Measurements from ENCODE around the gene SMARCD3.

SMARCD3 gene

GRCh38 chr7:151246102-151246850 is 2.2 kb downstream of the SMARCD3 start:
- WGBS (ENCODE audit: insufficient coverage) = 64% methylated on average over 8 of the region's 13 CpGs
- peaks cover 5 to 59% (median 56%) of the 10 kb centered on the region in 4 experiments for H3K4me1 ChIP-seq (ENCODE audit: control extremely low read depth in 1 of 4, control insufficient read depth in 4 of 4, insufficient read depth in 4 of 4, low read length in 3 of 4)

GRCh38 chr7:151245360-151246101 is 3.0 kb downstream of the SMARCD3 start:
- peak; percentile 61 to 72 (median 71) for DNase-seq
- peaks cover 5 to 56% (median 55%) of the 10 kb centered on the region in 4 experiments for H3K4me1 ChIP-seq (ENCODE audit: control extremely low read depth in 1 of 4, control insufficient read depth in 4 of 4, insufficient read depth in 4 of 4, low read length in 3 of 4)
- 5% methylated on average over 39 of the region's 60 CpGs for WGBS (ENCODE audit: insufficient coverage)
- peak overlapping the region in 5 of 7 experiments; percentile 32 to 62 (median 46) for H3K4me3 ChIP-seq (ENCODE audit: control insufficient read depth in 1 of 7, extremely low read depth in 1 of 7, insufficient read depth in 4 of 7, low read depth in 2 of 7, low read length in 6 of 7)
- H3K9me3 ChIP-seq (ENCODE audit: control extremely low read depth in 1 of 5, control insufficient read depth in 4 of 5, insufficient read depth in 2 of 5, low read depth in 1 of 5, low read length in 4 of 5) = no peaks in the 10 kb centered on the region
- ChIA-PET CTCF (interaction anchor here (0.8 to 7.9 kb wide), 23 partner anchors 9 to 637 kb away, joined by 3 to 98 read pairs (median 5); partner anchors contain the start of genes CHPF2 and H2BK1), POLR2A (interaction anchor here (0.6 kb wide), 1 partner anchor 10 kb away, joined by 4 read pairs; no protein-coding TSS in a partner anchor)
- H3K27me3 ChIP-seq (replicated peaks in 2 of 5; ENCODE audit: control insufficient read depth in 4 of 5, insufficient read depth in 5 of 5, low read length in 4 of 5) = peaks cover 0 to 59% (median 27%) of the 10 kb centered on the region in 5 experiments
- no peak overlapping the region for H3K27ac ChIP-seq (ENCODE audit: insufficient read depth in 1 of 2, low read depth in 1 of 2, low read length in 2 of 2, poor library complexity in 1 of 2, severe bottlenecking in 2 of 2)
- peaks cover 0 to 9% (median 5%) of the 10 kb centered on the region in 4 experiments for H3K36me3 ChIP-seq (ENCODE audit: control insufficient read depth in 4 of 4, insufficient read depth in 4 of 4, low read length in 3 of 4)

More at GRCh38 chr7:151246102-151246850, 2.2 kb downstream of the SMARCD3 start:
- POLR2A ChIA-PET = interaction anchor here (1.0 kb wide), 1 partner anchor 27 kb away, joined by 3 read pairs; no protein-coding TSS in a partner anchor
- Histone ChIP-seq H3K27ac (ENCODE audit: insufficient read depth in 1 of 2, low read depth in 1 of 2, low read length in 2 of 2, poor library complexity in 1 of 2, severe bottlenecking in 2 of 2) (no peak overlapping the region), H3K27me3 (replicated peaks in 2 of 5; ENCODE audit: control insufficient read depth in 4 of 5, insufficient read depth in 5 of 5, low read length in 4 of 5) (peaks cover 0 to 66% (median 35%) of the 10 kb centered on the region in 5 experiments), H3K4me3 (ENCODE audit: control insufficient read depth in 1 of 7, extremely low read depth in 1 of 7, insufficient read depth in 4 of 7, low read depth in 2 of 7, low read length in 6 of 7) (peak overlapping the region in 1 of 7 experiments; percentile 15), H3K9me3 (ENCODE audit: control extremely low read depth in 1 of 5, control insufficient read depth in 4 of 5, insufficient read depth in 2 of 5, low read depth in 1 of 5, low read length in 4 of 5) (no peaks in the 10 kb centered on the region), H3K36me3 (ENCODE audit: control insufficient read depth in 4 of 4, insufficient read depth in 4 of 4, low read length in 3 of 4) (peaks cover 0 to 4% (median 2%) of the 10 kb centered on the region in 4 experiments)
- CTCF ChIA-PET = interaction anchor here (0.8 to 7.9 kb wide), 19 partner anchors 8 to 116 kb away, joined by 3 to 98 read pairs (median 5); partner anchors contain the start of gene CHPF2
- no peak for DNase-seq

- WGBS (ENCODE audit: insufficient coverage) = 6% methylated on average over 8 of the region's 15 CpGs
- CTCF ChIA-PET = interaction anchor here (0.8 to 7.9 kb wide), 31 partner anchors 10 to 637 kb away, joined by 3 to 98 read pairs (median 6); partner anchors contain the start of genes ABCF2, CHPF2 and H2BK1
- H3K36me3 ChIP-seq (ENCODE audit: control insufficient read depth in 4 of 4, insufficient read depth in 4 of 4, low read length in 3 of 4) = peaks cover 0 to 15% (median 8%) of the 10 kb centered on the region in 4 experiments
- POLR2A ChIA-PET = interaction anchor here (1.1 to 2.1 kb wide), 2 partner anchors 11 to 18 kb away, joined by 3 to 15 read pairs; partner anchors contain the start of genes ABCF2 and CHPF2
- no peak for DNase-seq
- H3K9me3 ChIP-seq (ENCODE audit: control extremely low read depth in 1 of 5, control insufficient read depth in 4 of 5, insufficient read depth in 2 of 5, low read depth in 1 of 5, low read length in 4 of 5) = no peaks in the 10 kb centered on the region
- H3K4me1 ChIP-seq (ENCODE audit: control extremely low read depth in 1 of 4, control insufficient read depth in 4 of 4, insufficient read depth in 4 of 4, low read length in 3 of 4) = peaks cover 5 to 56% (median 55%) of the 10 kb centered on the region in 4 experiments
- H3K27me3 ChIP-seq (replicated peaks in 2 of 5; ENCODE audit: control insufficient read depth in 4 of 5, insufficient read depth in 5 of 5, low read length in 4 of 5) = peaks cover 0 to 52% (median 21%) of the 10 kb centered on the region in 5 experiments
- H3K4me3 ChIP-seq (ENCODE audit: control insufficient read depth in 1 of 7, extremely low read depth in 1 of 7, insufficient read depth in 4 of 7, low read depth in 2 of 7, low read length in 6 of 7) = peak overlapping the region in 5 of 7 experiments; percentile 32 to 62 (median 46)
- H3K27ac ChIP-seq (ENCODE audit: insufficient read depth in 1 of 2, low read depth in 1 of 2, low read length in 2 of 2, poor library complexity in 1 of 2, severe bottlenecking in 2 of 2) = no peak overlapping the region
Observed at GRCh38 chr7:151244841-151245346, 3.6 kb downstream of the SMARCD3 start.

- H3K9me3 ChIP-seq (ENCODE audit: control extremely low read depth in 1 of 5, control insufficient read depth in 4 of 5, insufficient read depth in 2 of 5, low read depth in 1 of 5, low read length in 4 of 5) = no peaks in the 10 kb centered on the region
- H3K27me3 ChIP-seq (replicated peaks in 2 of 5; ENCODE audit: control insufficient read depth in 4 of 5, insufficient read depth in 5 of 5, low read length in 4 of 5) = peaks cover 0 to 46% (median 20%) of the 10 kb centered on the region in 5 experiments
- POLR2A ChIA-PET = interaction anchor here (1.1 to 2.1 kb wide), 2 partner anchors 11 to 18 kb away, joined by 3 to 15 read pairs; partner anchors contain the start of genes ABCF2 and CHPF2
- 23% methylated on average over 4 of the region's 10 CpGs for WGBS (ENCODE audit: insufficient coverage)
- H3K36me3 ChIP-seq (ENCODE audit: control insufficient read depth in 4 of 4, insufficient read depth in 4 of 4, low read length in 3 of 4) = peaks cover 3 to 20% (median 13%) of the 10 kb centered on the region in 4 experiments
- H3K27ac ChIP-seq (ENCODE audit: insufficient read depth in 1 of 2, low read depth in 1 of 2, low read length in 2 of 2, poor library complexity in 1 of 2, severe bottlenecking in 2 of 2) = no peak overlapping the region
- CTCF ChIA-PET = interaction anchor here (0.6 to 7.9 kb wide), 41 partner anchors 10 to 638 kb away, joined by 3 to 98 read pairs (median 5); partner anchors contain the start of genes ABCF2, CHPF2, GBX1 and H2BK1
- peak overlapping the region in 2 of 7 experiments; percentile 51 to 56 for H3K4me3 ChIP-seq (ENCODE audit: control insufficient read depth in 1 of 7, extremely low read depth in 1 of 7, insufficient read depth in 4 of 7, low read depth in 2 of 7, low read length in 6 of 7)
- peaks cover 5 to 53% (median 50%) of the 10 kb centered on the region in 4 experiments for H3K4me1 ChIP-seq (ENCODE audit: control extremely low read depth in 1 of 4, control insufficient read depth in 4 of 4, insufficient read depth in 4 of 4, low read length in 3 of 4)
- peak; percentile 72 to 85 (median 77) for DNase-seq
Observed at GRCh38 chr7:151244196-151244840, 4.2 kb downstream of the SMARCD3 start.

- H3K4me3 ChIP-seq (ENCODE audit: control insufficient read depth in 1 of 7, extremely low read depth in 1 of 7, insufficient read depth in 4 of 7, low read depth in 2 of 7, low read length in 6 of 7) = peak overlapping the region in 5 of 7 experiments; percentile 21 to 63 (median 51)
- peaks cover 5 to 46% (median 44%) of the 10 kb centered on the region in 4 experiments for H3K4me1 ChIP-seq (ENCODE audit: control extremely low read depth in 1 of 4, control insufficient read depth in 4 of 4, insufficient read depth in 4 of 4, low read length in 3 of 4)
- 10% methylated on average over 13 of the region's 17 CpGs for WGBS (ENCODE audit: insufficient coverage)
- POLR2A ChIA-PET = interaction anchor here (1.1 to 2.1 kb wide), 2 partner anchors 10 to 17 kb away, joined by 3 to 15 read pairs; partner anchors contain the start of genes ABCF2 and CHPF2
- peaks cover 5 to 27% (median 20%) of the 10 kb centered on the region in 4 experiments for H3K36me3 ChIP-seq (ENCODE audit: control insufficient read depth in 4 of 4, insufficient read depth in 4 of 4, low read length in 3 of 4)
- H3K27me3 ChIP-seq (replicated peaks in 2 of 5; ENCODE audit: control insufficient read depth in 4 of 5, insufficient read depth in 5 of 5, low read length in 4 of 5) = peaks cover 0 to 44% (median 20%) of the 10 kb centered on the region in 5 experiments
- no peak overlapping the region for H3K27ac ChIP-seq (ENCODE audit: insufficient read depth in 1 of 2, low read depth in 1 of 2, low read length in 2 of 2, poor library complexity in 1 of 2, severe bottlenecking in 2 of 2)
- no peaks in the 10 kb centered on the region for H3K9me3 ChIP-seq (ENCODE audit: control extremely low read depth in 1 of 5, control insufficient read depth in 4 of 5, insufficient read depth in 2 of 5, low read depth in 1 of 5, low read length in 4 of 5)
- DNase-seq = peak; percentile 63 to 80 (median 79)
- CTCF ChIA-PET = interaction anchor here (0.6 to 7.9 kb wide), 42 partner anchors 9 to 152 kb away, joined by 3 to 98 read pairs (median 6); partner anchors contain the start of genes ABCF2, CHPF2, GBX1 and H2BK1
Observed at GRCh38 chr7:151243408-151244195, 4.9 kb downstream of the SMARCD3 start.

Measured in common myeloid progenitor, CD34-positive (primary cell).